ENCODE data around the gene GRIN2C.

Gene GRIN2C

GRCh38 chr17:74818291-74818938 is 41.3 kb downstream of the GRIN2C start:
- DNase-seq, result no peak

GRCh38 chr17:74816905-74817620 is 42.6 kb downstream of the GRIN2C start:
- no peak for DNase-seq

GRCh38 chr17:74815550-74816370 is 43.9 kb downstream of the GRIN2C start:
- DNase-seq, result no peak

GRCh38 chr17:74815067-74815466 is 44.6 kb downstream of the GRIN2C start:
- DNase-seq, result no peak

- no peak for DNase-seq
Observed at GRCh38 chr17:74814453-74814852, 45.2 kb downstream of the GRIN2C start.

DNA sequence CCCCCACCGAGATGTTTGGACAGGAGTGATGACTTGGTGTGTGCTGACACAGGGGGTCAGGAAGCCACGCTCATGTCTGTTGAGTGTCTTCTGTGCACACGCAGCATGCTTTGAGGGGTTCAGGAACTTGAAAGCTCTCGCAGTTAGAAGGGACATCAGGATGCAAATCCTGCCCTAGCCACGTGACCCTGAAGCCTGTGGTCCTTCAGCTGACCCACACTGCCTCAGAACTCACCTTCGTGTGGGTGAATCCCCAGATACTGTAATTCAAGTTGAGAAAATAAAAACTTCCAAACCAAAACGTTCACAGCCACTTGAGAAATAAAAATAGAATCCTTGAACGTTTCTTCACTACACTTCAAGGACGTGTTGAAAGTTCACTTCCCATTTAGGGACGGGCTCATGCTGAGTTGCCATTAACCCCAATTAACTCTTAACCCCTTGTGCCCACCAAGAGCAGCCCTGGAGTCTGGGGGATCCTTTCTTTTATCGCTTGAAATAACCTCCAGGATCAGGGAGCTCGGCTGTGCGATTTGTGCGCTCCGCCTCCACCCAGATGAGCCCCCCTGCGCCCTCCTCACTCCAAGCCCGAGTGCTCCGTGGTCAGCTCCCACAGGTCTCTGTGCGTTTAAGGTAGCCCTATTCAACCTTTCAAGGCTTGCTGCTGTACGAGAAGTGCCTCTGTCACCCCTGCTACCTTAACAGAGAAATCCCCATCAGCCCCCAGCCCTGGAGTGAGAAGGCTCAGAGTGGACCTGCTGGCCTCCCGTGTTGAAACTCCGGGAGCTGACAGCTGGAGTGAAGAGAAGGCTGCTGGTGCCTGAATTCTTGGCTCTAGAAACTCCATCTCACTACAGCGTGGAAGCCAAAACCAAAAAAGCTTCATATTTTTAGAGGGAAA is 47.3 kb downstream of the GRIN2C start:
- no peak for DNase-seq

- no peak for DNase-seq
Observed at GRCh38 chr17:74810699-74811485, 48.8 kb downstream of the GRIN2C start.

DNA sequence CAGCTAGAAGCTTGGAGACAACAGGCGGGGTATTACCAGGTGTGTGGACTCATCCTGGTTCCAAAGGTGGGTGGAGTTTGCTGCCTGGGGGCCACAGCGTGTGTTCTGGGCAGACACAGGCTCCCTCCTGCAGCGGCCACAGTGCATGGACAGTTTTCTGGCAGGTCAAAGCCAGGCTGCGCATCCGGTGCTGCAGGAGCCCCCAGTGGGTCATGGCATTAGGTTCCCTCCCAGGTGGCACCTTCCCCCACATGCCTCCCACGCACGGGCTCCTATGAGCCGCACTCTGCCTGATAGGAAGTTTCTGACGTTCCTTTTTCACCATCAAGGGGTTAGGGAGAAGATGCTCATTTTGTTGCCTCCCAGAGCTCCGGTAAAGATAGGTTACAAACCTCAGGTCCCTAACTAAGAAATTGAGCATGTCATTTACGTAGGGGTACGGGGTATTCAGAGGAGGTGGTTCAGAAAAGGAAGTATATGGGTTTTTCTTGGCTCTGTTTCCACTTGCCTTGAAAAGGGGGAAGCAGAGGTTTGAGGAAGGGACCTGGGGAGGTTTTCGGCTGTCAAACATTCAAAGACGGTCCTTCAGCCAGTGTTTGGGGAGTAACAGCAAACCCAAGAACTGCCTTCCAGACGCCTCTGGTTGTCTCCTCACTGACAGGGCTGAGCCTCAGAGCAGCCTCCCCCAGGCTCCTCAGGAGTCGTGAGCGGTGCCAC is 50.8 kb downstream of the GRIN2C start:
- DNase-seq, result no peak

- no peak for DNase-seq
Observed at GRCh38 chr17:74807925-74808324, 51.8 kb downstream of the GRIN2C start.

DNA sequence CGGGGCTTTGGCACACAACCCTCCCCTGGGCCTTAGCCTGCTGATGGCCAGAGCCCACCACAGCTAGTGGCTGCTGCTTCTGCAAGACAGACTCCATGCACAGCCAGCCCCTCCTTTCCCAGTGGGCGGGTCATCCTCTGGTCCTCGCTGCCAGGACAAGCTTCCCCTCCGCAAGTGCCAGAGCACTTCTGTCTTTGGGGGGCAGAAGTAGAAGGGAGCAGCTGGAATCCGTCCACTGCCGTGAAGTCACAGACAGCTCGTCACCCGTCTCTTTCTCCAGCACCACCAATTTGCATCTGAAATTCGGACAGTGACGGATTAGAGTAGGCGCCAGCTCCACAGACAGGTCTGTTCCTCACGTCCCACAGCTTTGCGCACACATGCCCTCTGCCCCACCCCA is 52.2 kb downstream of the GRIN2C start:
- DNase-seq, result no peak

- no peak for DNase-seq
Observed at GRCh38 chr17:74806334-74806733, 53.4 kb downstream of the GRIN2C start.

GRCh38 chr17:74805591-74805991 is 54.1 kb downstream of the GRIN2C start:
- no peak for DNase-seq

- DNase-seq, result no peak
Observed at GRCh38 chr17:74804683-74805082, 55.0 kb downstream of the GRIN2C start.

DNA sequence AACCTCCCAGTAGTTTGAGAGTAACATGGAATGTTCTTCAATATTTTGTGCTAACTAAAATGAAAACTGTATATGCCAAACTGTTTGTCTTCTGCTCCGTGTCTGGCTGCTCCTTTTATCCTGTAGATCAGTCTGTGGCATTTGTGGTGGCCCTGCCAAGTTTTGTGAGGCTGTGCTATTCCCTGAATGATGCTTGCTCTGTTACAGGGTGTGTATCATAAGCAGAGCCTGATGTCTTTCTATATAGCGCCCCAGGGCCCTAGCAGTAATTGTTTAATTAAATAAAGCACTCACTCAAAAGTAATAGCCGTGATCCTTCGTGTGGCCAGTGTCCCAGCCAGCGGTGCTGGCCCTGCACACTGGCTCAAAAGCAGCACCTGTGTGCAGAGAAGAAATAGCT is 55.7 kb downstream of the GRIN2C start:
- DNase-seq, result no peak

GRCh38 chr17:74803388-74803930 is 56.2 kb downstream of the GRIN2C start:
- DNase-seq, result no peak

DNA sequence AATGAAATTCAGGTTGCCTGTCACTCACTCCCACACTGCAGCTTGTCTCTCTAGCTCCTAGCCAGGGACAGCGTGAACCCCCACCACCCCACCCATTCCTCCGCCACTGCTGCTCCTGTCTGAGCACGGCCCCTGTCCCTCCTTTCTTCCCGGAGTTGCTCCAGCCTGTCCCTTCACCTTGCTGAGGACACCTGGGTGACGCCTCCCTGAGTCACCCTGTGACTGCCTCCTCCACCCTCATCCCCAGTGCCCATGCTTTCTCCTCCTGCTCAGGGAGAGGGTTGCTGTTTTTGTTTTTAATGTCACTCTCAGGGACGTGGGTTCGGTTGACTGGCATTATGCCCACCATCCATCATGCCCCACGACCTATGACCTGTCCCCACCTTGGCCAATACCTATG is 57.8 kb downstream of the GRIN2C start:
- no peak for DNase-seq

DNA sequence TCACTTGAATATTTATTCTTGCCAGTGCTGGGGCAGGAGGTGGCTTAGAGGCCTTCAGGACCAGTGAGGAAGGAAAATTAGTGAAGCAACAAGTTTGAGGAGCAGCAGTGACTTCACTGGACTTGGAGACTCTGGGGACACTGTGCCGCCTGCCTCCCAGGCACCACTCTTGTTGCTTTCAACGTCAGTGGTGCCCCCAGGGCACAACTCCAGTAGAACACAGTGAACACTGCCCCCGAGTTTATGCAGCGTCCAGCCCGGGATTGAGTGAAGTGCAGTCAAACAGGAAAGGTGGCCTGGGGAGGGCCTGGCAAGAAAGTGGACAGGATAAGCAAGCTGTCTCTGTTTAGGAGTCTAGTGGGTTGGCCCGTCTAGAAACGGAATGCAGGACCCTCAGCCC is 59.2 kb downstream of the GRIN2C start:
- no peak for DNase-seq

GRCh38 chr17:74799097-74799496 is 60.6 kb downstream of the GRIN2C start:
- no peak for DNase-seq

GRCh38 chr17:74798239-74798707 is 61.4 kb downstream of the GRIN2C start:
- DNase-seq, result no peak

GRCh38 chr17:74797824-74798223 is 61.9 kb downstream of the GRIN2C start:
- DNase-seq, result no peak

GRCh38 chr17:74796866-74797265 is 62.8 kb downstream of the GRIN2C start:
- no peak for DNase-seq
